Naive B cell (primary cell): ENCODE measurements around the gene KCNJ1. TPM values are rescaled to one million over a fixed set of nuclear protein-coding genes. Genes with fewer than 3 reads are reported as not detected.
A peak's percentile ranks its signal among the peaks of the same experiment; 100 is the strongest.

ENCODE experiments used
- ATAC-seq, 2 donors: fragments of 150-1000 bp; cut with Tn5 transposase; 2 replicates each; pipeline ENCODE4 v1.10.0; 2021; ENCODE audit warnings: low read depth in 2 of 2, mild to moderate bottlenecking in 2 of 2, moderate library complexity in 2 of 2
- DNase-seq: peaks from one replicate; pipeline ENCODE4 v3.0.0; 2022
- H3K27ac Mint-ChIP-seq, 6 donors: one replicate each; pipeline ENCODE4 v1.8.0; 2020 to 2022; ENCODE audit warnings: mild to moderate bottlenecking in 6 of 6, mixed read lengths in 6 of 6, moderate library complexity in 5 of 6, inconsistent platforms in 2 of 6
- H3K27me3 Mint-ChIP-seq, 3 donors: one replicate each; pipeline ENCODE4 v1.8.0; 2021 to 2022; ENCODE audit warnings: mixed read lengths in 3 of 3, mild to moderate bottlenecking in 1 of 3
- H3K36me3 Mint-ChIP-seq, 2 donors: one replicate each; pipeline ENCODE4 v1.8.0; 2020 to 2022; ENCODE audit warnings: mixed read lengths in 2 of 2, inconsistent platforms in 1 of 2, mild to moderate bottlenecking in 1 of 2
- H3K4me1 Mint-ChIP-seq, 3 donors: one replicate each; pipeline ENCODE4 v1.8.0; 2020 to 2022; ENCODE audit warnings: mixed read lengths in 3 of 3, inconsistent platforms in 1 of 3, mild to moderate bottlenecking in 1 of 3, moderate library complexity in 1 of 3
- H3K4me3 Mint-ChIP-seq, 8 donors: one replicate each; pipeline ENCODE4 v1.8.0; 2020 to 2022; ENCODE audit warnings: mild to moderate bottlenecking in 8 of 8, mixed read lengths in 8 of 8, moderate library complexity in 8 of 8, inconsistent platforms in 2 of 8
- H3K9me3 Mint-ChIP-seq, 7 donors: one replicate each; pipeline ENCODE4 v1.8.0; 2020 to 2022; ENCODE audit warnings: mixed read lengths in 7 of 7, mild to moderate bottlenecking in 5 of 7, inconsistent platforms in 2 of 7, moderate library complexity in 1 of 7
- polyA plus RNA-seq, 6 donors: library from polyadenylated mRNA; unstranded; fragments of 300-500 nt; fragmentation: Illumina TruSeq; gene quantifications; one replicate each; pipeline ENCODE4 v1.2.3, GENCODE V29; 2021; ENCODE audit warnings: low read depth in 6 of 6

KCNJ1 gene
- polyA plus RNA-seq, 6 donors from 2014 or later = 0.18 to 0.64 (median 0.20) TPM; not detected in 3

- Mint-ChIP-seq H3K27me3 (peaks cover 13 to 41% (median 35%) of the 10 kb centered on the region in 3 donors), H3K27ac (peak overlapping the region in 1 of 6 donors; percentile 75), H3K36me3 (no peaks in the 10 kb centered on the region), H3K4me1 (no peaks in the 10 kb centered on the region), H3K9me3 (no peaks in the 10 kb centered on the region), H3K4me3 (no peak overlapping the region)
- no peak for DNase-seq
- peak in 1 of 2 donors; percentile 54 for ATAC-seq
Observed at GRCh38 chr11:128868841-128869671, 2.0 kb upstream of the KCNJ1 start.

DNA sequence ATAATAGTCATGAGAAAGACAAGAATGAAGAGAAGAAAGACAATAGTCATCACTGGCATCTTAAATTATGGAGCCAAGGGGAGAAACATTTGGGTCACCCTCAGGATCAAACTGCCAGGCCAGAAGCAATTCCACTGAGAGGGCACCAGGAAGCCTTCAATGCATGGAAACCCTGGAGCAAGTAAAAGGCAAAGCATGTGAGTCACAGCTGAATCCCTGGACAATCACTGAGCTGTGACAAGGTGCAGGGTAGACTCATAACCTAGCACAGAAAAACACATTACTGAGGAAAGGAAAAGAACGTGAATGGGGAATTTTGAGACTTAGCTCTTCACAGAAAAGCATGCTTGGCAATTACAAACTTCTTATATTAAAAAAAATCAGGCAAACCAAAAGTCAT is 1.6 kb downstream of the KCNJ1 start:
- ATAC-seq = no peak
- Mint-ChIP-seq H3K27me3 (peaks cover 4 to 16% (median 8%) of the 10 kb centered on the region in 3 donors), H3K27ac (no peak overlapping the region)

DNA sequence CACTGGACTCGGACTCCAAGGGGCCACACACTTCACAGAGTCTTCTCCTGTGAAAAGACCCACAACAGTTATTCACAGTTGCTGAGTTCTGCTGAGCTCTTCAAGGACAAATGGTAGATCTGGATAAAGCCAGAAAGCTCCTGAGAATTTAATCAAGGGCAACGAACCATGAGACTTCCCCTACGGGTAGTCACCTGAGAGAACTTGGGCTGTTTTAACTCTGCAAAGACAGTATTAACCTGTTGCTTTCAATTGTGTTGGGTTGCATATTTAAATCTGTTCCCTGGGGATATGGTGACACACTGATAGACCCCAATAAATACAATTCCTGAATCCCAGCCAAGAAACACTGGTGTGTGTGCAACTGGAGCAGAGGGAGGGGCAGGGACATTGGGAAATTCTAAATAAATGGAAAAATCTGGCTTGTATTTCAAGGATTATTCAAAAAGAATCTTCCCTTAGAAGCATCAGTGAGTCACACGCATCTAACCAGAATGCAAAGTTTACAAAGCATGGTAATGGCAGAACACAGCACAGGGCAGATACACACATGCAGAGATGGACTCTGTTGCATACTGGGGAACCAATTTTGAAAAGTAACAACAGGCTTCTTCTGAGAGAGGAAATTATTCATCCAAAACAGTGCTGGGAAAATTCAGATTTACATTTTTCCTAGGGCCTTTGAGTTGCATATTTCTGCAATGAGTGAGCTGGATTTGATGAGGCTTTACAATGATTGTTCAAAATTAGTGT is 4.0 kb downstream of the KCNJ1 start:
- H3K4me1 Mint-ChIP-seq = peaks cover 8 to 15% (median 11%) of the 10 kb centered on the region in 3 donors
- no peak overlapping the region for H3K27ac Mint-ChIP-seq
- H3K9me3 Mint-ChIP-seq = no peaks in the 10 kb centered on the region
- H3K27me3 Mint-ChIP-seq = peaks cover 3 to 16% (median 5%) of the 10 kb centered on the region in 3 donors
- DNase-seq (no peak), ATAC-seq (no peak)
- H3K36me3 Mint-ChIP-seq = no peaks in the 10 kb centered on the region
- H3K4me3 Mint-ChIP-seq = no peak overlapping the region

More for the DNA sequence above, 1.6 kb downstream of the KCNJ1 start:
- no peak overlapping the region for H3K4me3 Mint-ChIP-seq
- H3K9me3 Mint-ChIP-seq = no peaks in the 10 kb centered on the region
- H3K36me3 Mint-ChIP-seq = no peaks in the 10 kb centered on the region
- DNase-seq = no peak
- H3K4me1 Mint-ChIP-seq = no peaks in the 10 kb centered on the region

DNA sequence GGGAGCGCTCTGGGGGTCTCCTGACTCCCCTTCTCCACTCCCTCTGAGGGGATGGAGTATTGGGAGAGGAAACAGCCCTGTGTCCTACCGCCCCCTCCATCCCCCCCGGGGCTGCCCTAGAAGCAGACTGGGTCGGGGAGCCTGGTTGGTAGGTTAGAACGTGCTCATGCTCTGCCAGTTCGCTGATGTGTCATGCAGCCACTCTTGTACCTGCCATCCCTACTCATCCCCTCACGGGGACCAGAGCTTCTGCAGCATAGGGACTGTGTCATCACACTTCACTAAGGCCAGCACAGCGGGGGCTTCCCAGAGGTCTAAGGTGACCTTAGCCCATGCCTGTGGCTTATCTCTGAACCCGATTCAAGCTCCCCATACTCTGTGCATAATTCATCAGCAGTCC is 4.7 kb downstream of the KCNJ1 start:
- H3K9me3 Mint-ChIP-seq = no peaks in the 10 kb centered on the region
- H3K4me1 Mint-ChIP-seq = peaks cover 8 to 22% (median 11%) of the 10 kb centered on the region in 3 donors
- H3K27me3 Mint-ChIP-seq = peaks cover 3 to 16% (median 5%) of the 10 kb centered on the region in 3 donors
- no peaks in the 10 kb centered on the region for H3K36me3 Mint-ChIP-seq
- no peak for ATAC-seq
- no peak overlapping the region for H3K4me3 Mint-ChIP-seq
- H3K27ac Mint-ChIP-seq = no peak overlapping the region
- no peak for DNase-seq

GRCh38 chr11:128860571-128861361 is 6.3 kb downstream of the KCNJ1 start:
- Mint-ChIP-seq H3K27ac (no peak overlapping the region), H3K4me1 (peaks cover 8 to 30% (median 11%) of the 10 kb centered on the region in 3 donors), H3K9me3 (no peaks in the 10 kb centered on the region), H3K4me3 (no peak overlapping the region), H3K27me3 (peaks cover 3 to 16% (median 5%) of the 10 kb centered on the region in 3 donors), H3K36me3 (no peaks in the 10 kb centered on the region)
- DNase-seq (no peak), ATAC-seq (no peak)

GRCh38 chr11:128859563-128860441 is 7.3 kb downstream of the KCNJ1 start:
- no peaks in the 10 kb centered on the region for H3K36me3 Mint-ChIP-seq
- H3K27me3 Mint-ChIP-seq = peaks cover 3 to 13% (median 5%) of the 10 kb centered on the region in 3 donors
- DNase-seq = peak; percentile 81
- no peaks in the 10 kb centered on the region for H3K9me3 Mint-ChIP-seq
- H3K4me3 Mint-ChIP-seq = peak overlapping the region in 4 of 8 donors; percentile 22 to 74 (median 42)
- H3K27ac Mint-ChIP-seq = peak overlapping the region in 4 of 6 donors; percentile 41 to 70 (median 58)
- ATAC-seq = peak; percentile 92 to 95
- peaks cover 11 to 34% (median 12%) of the 10 kb centered on the region in 3 donors for H3K4me1 Mint-ChIP-seq

DNA sequence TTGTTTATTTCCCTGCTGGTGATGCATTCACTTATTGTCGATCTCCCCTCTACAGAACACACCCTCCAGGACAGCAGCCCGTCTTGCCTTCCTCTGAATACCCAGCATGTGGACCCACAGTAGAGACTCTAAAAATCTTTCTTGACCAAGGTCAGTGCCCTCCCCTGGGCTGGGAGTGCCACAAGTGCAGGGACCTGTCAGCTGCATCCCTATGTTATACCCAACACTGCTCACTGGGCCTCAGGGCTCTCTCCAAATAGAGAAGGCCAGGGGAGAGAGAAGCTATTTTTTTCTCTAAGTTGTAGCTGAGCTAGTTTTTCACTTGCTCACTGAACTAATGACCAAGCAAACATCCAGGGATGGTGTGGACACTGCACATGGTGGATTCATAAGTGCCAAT is 9.8 kb downstream of the KCNJ1 start:
- H3K9me3 Mint-ChIP-seq = no peaks in the 10 kb centered on the region
- no peaks in the 10 kb centered on the region for H3K36me3 Mint-ChIP-seq
- ATAC-seq (no peak), DNase-seq (no peak)
- no peak overlapping the region for H3K4me3 Mint-ChIP-seq
- no peak overlapping the region for H3K27ac Mint-ChIP-seq
- peaks cover under 1 to 5% (median 3%) of the 10 kb centered on the region in 3 donors for H3K27me3 Mint-ChIP-seq
- H3K4me1 Mint-ChIP-seq = peaks cover 25 to 52% (median 26%) of the 10 kb centered on the region in 3 donors

DNA sequence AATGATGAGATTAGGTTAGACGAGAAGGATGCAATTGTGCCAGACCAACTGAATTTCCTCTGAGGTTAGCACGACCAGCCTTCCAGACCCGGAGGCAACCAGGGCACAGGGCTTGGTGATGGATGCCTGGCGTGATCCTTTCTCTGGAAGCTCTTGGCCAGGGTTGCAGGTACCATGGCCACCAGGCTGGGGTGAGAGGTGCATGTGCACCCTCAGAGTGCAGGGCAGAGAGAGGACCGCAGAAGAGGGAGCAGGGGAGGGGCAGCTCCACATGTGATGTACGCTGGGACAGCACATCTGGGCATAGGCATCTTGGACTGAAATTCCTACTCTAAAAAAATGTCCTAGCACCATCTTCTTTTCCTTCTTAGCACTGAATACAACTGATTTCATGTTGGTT is 10.9 kb downstream of the KCNJ1 start:
- H3K9me3 Mint-ChIP-seq = no peaks in the 10 kb centered on the region
- DNase-seq (no peak), ATAC-seq (no peak)
- H3K27ac Mint-ChIP-seq = no peak overlapping the region
- no peaks in the 10 kb centered on the region for H3K36me3 Mint-ChIP-seq
- no peak overlapping the region for H3K4me3 Mint-ChIP-seq
- H3K4me1 Mint-ChIP-seq = peaks cover 25 to 52% (median 26%) of the 10 kb centered on the region in 3 donors
- H3K27me3 Mint-ChIP-seq = peaks cover 0 to 3% (median 0%) of the 10 kb centered on the region in 3 donors

DNA sequence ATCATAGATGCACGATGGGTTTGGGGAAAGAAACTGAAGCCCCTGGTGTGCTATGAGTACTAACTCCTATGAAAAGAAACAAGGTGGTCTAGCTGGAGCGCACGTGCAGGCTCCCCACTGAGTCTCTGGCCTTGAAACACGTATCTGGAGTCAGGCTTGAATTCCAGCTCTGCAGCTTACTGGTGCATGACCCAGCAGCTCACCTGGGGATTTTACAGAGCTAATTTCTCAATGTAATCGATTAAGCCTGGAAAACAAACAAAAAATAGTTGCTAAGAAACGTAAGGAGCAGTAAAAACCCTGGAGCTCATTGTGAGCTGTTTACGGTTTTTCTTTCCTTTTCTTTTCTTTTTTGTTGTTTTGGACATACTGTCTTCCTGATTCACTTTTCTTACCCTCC is 12.3 kb downstream of the KCNJ1 start:
- no peaks in the 10 kb centered on the region for H3K36me3 Mint-ChIP-seq
- ATAC-seq (no peak), DNase-seq (no peak)
- H3K4me1 Mint-ChIP-seq = peaks cover 24 to 54% (median 26%) of the 10 kb centered on the region in 3 donors
- peak overlapping the region in 3 of 6 donors; percentile 2 to 52 (median 51) for H3K27ac Mint-ChIP-seq
- no peak overlapping the region for H3K4me3 Mint-ChIP-seq
- no peaks in the 10 kb centered on the region for H3K27me3 Mint-ChIP-seq
- H3K9me3 Mint-ChIP-seq = no peaks in the 10 kb centered on the region

- no peaks in the 10 kb centered on the region for H3K9me3 Mint-ChIP-seq
- DNase-seq = peak; percentile 15
- peak overlapping the region in 1 of 6 donors; percentile 17 for H3K27ac Mint-ChIP-seq
- H3K27me3 Mint-ChIP-seq = no peaks in the 10 kb centered on the region
- peaks cover 0 to 4% of the 10 kb centered on the region in 2 donors for H3K36me3 Mint-ChIP-seq
- no peak overlapping the region for H3K4me3 Mint-ChIP-seq
- peaks cover 30 to 56% (median 33%) of the 10 kb centered on the region in 3 donors for H3K4me1 Mint-ChIP-seq
- peak; percentile 56 to 64 for ATAC-seq
Observed at GRCh38 chr11:128853559-128853958, 13.5 kb downstream of the KCNJ1 start.

- peaks cover 0 to 4% of the 10 kb centered on the region in 2 donors for H3K36me3 Mint-ChIP-seq
- ATAC-seq (no peak), DNase-seq (no peak)
- H3K4me1 Mint-ChIP-seq = peaks cover 32 to 56% (median 33%) of the 10 kb centered on the region in 3 donors
- no peak overlapping the region for H3K27ac Mint-ChIP-seq
- H3K4me3 Mint-ChIP-seq = no peak overlapping the region
- H3K9me3 Mint-ChIP-seq = no peaks in the 10 kb centered on the region
- H3K27me3 Mint-ChIP-seq = no peaks in the 10 kb centered on the region
Observed at GRCh38 chr11:128852327-128853023, 14.6 kb downstream of the KCNJ1 start.
